ENCODE measurements around the gene RNF214.

RNF214 gene

DNA sequence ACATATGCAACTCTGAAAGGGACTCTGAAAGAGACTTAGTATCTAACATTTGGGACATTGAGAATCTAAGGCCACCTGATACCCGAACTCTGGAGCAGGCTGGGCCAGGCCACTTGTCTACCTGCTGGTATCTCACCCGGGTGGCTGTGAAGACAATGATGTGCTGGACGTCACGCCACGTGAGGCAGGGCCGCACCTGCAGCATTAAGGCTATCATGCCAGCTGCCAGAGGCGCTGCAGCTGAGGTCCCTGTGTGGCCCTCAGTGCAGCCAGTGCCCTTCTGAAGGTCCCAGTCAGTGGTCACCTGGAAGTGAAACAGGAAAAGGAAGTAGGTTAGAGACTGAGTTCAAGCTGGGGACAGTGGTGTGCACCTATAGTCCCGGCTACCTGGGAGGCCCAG, 13.0 kb upstream of the RNF214 start:
- no peaks in the 10 kb centered on the region for H3K4me1 ChIP-seq (ENCODE audit: control insufficient read depth, insufficient read depth, low read length)
- H3K27ac ChIP-seq (ENCODE audit: low read depth, low read length): no peak overlapping the region
- no peak overlapping the region for H3K4me3 ChIP-seq (ENCODE audit: low read depth, low read length)
- H3K9me3 ChIP-seq (ENCODE audit: control insufficient read depth, insufficient read depth, low read length): no peaks in the 10 kb centered on the region
- peaks cover 69% of the 10 kb centered on the region for H3K36me3 ChIP-seq (ENCODE audit: control insufficient read depth, insufficient read depth, low read length)
- no peak overlapping the region for H3K9ac ChIP-seq (ENCODE audit: low read depth, low read length)
- no peaks in the 10 kb centered on the region for H3K27me3 ChIP-seq (ENCODE audit: control insufficient read depth, insufficient read depth, low read length)

DNA sequence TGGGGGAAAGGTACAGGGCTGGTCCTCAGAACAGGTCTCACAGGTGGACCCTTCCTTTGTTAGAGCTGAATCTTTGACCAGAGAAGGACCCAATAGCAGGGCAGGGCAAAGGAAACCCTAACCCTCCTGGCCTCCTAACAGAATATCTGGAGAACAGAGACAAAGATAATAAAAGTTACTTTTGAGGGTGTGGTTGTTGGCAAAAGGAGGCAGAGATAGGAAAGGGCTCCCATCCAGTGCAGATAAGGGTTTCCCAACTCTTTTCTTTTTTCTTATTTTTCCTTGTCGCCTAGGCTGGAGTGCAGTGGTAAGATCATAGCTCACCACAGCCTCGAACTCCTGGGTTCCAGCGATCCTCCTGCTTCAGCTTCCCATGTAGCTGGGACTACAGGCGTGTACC, 12.5 kb upstream of the RNF214 start:
- Histone ChIP-seq H3K36me3 (ENCODE audit: control insufficient read depth, insufficient read depth, low read length) (peaks cover 70% of the 10 kb centered on the region), H3K9me3 (ENCODE audit: control insufficient read depth, insufficient read depth, low read length) (no peaks in the 10 kb centered on the region), H3K4me1 (ENCODE audit: control insufficient read depth, insufficient read depth, low read length) (no peaks in the 10 kb centered on the region), H3K27ac (ENCODE audit: low read depth, low read length) (no peak overlapping the region), H3K27me3 (ENCODE audit: control insufficient read depth, insufficient read depth, low read length) (no peaks in the 10 kb centered on the region), H3K4me3 (ENCODE audit: low read depth, low read length) (no peak overlapping the region), H3K9ac (ENCODE audit: low read depth, low read length) (no peak overlapping the region)

DNA sequence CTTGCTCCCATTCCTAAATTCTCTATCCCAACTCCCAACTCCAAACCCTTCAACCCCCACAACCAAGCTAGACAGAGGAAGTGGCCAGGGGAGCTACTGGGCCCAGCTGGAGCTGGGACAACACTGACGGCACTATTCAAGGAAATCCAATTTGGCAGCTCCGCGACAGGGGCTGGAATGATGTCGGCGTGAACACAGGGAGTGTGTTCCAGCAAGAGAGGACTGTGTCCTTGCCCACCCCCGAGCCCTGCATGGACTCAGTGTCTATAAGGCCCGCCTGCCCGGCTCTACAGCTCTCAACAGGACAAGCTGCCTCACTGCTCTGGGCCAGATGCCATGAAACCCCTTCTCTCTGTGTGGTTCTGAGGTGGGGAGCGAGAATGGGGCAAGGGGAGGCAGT, 11.9 kb upstream of the RNF214 start:
- no peak overlapping the region for H3K27ac ChIP-seq (ENCODE audit: low read depth, low read length)
- no peaks in the 10 kb centered on the region for H3K9me3 ChIP-seq (ENCODE audit: control insufficient read depth, insufficient read depth, low read length)
- no peak overlapping the region for H3K9ac ChIP-seq (ENCODE audit: low read depth, low read length)
- peaks cover 74% of the 10 kb centered on the region for H3K36me3 ChIP-seq (ENCODE audit: control insufficient read depth, insufficient read depth, low read length)
- H3K4me3 ChIP-seq (ENCODE audit: low read depth, low read length): no peak overlapping the region
- H3K27me3 ChIP-seq (ENCODE audit: control insufficient read depth, insufficient read depth, low read length): no peaks in the 10 kb centered on the region
- no peaks in the 10 kb centered on the region for H3K4me1 ChIP-seq (ENCODE audit: control insufficient read depth, insufficient read depth, low read length)

DNA sequence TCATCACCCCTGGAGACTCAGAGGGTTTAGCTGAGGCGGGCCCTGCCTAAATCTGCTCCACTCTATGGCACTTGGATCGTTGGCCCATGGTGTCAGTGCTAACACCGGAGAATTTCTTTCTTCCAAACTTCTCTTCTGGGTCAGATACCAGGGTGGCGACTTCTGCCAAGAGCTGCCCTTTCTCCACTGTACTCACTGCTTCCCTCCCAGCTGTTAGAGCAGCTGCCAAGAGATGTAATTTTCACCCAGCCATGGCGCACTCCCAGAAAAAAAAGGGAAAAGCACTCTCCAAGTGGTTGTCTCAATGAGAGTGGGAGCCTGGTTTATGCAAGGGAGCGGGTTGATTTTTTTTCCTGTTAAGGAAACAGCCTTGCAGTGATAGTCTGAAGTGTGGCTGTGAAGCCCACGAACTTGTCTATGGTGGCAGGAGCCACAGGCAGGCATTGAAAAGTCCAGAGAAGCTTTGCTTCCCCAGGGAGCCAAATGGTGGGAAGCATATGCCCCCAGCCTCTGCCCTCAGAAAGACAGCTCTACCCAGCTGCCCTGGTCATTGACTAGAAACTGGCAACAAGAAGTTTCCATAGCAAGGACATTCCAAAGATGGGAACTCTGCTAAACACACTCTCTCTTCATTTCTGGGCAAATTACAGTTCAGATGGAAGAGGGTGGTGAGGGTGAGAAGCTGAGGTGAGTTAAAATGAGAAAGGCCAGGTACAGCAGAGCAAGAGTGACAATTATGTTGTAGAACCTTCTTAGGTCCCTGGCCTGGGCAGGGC, 11.3 kb upstream of the RNF214 start:
- Histone ChIP-seq H3K36me3 (ENCODE audit: control insufficient read depth, insufficient read depth, low read length) (peaks cover 73% of the 10 kb centered on the region), H3K9ac (ENCODE audit: low read depth, low read length) (no peak overlapping the region), H3K27me3 (ENCODE audit: control insufficient read depth, insufficient read depth, low read length) (no peaks in the 10 kb centered on the region), H3K9me3 (ENCODE audit: control insufficient read depth, insufficient read depth, low read length) (no peaks in the 10 kb centered on the region), H3K4me1 (ENCODE audit: control insufficient read depth, insufficient read depth, low read length) (no peaks in the 10 kb centered on the region), H3K27ac (ENCODE audit: low read depth, low read length) (no peak overlapping the region), H3K4me3 (ENCODE audit: low read depth, low read length) (no peak overlapping the region)

DNA sequence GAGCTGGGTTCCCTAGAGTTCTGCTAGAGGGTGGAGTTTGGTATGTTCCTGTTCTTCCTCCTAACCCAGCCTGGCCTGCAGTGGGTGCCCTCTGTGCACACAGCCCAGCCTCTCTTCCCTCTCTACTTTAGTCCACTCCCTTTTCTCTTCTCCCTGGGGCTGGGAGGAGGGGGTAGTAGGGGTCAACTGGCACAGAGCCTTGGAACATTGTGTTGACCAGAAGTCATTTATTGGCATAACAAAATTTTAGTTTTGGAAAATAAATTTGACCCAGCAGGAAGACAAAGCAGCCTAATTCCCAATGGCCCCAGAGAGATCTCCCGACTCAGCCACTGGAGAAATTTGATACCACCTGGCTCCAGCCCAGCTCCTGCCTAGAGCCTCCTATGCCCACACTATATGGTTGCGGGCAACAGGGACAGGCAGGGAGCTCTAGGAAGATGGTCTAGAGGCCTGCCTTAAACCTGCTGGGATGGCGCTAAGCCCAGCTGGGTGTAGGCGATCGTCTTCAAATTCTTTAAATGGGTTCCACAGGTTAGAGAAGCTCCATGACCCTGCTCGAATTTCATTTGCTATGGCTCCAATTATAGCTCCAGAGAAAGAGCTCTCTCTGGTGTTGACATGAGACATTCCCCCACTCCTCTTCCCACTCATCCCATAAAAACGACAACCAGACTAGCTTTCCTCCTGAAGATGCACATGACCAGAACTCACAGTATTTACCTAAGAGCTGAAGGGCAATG, 10.5 kb upstream of the RNF214 start:
- Histone ChIP-seq H3K9ac (ENCODE audit: low read depth, low read length) (no peak overlapping the region), H3K4me3 (ENCODE audit: low read depth, low read length) (no peak overlapping the region), H3K36me3 (ENCODE audit: control insufficient read depth, insufficient read depth, low read length) (peaks cover 73% of the 10 kb centered on the region), H3K27ac (ENCODE audit: low read depth, low read length) (no peak overlapping the region), H3K27me3 (ENCODE audit: control insufficient read depth, insufficient read depth, low read length) (no peaks in the 10 kb centered on the region), H3K4me1 (ENCODE audit: control insufficient read depth, insufficient read depth, low read length) (no peaks in the 10 kb centered on the region), H3K9me3 (ENCODE audit: control insufficient read depth, insufficient read depth, low read length) (no peaks in the 10 kb centered on the region)

DNA sequence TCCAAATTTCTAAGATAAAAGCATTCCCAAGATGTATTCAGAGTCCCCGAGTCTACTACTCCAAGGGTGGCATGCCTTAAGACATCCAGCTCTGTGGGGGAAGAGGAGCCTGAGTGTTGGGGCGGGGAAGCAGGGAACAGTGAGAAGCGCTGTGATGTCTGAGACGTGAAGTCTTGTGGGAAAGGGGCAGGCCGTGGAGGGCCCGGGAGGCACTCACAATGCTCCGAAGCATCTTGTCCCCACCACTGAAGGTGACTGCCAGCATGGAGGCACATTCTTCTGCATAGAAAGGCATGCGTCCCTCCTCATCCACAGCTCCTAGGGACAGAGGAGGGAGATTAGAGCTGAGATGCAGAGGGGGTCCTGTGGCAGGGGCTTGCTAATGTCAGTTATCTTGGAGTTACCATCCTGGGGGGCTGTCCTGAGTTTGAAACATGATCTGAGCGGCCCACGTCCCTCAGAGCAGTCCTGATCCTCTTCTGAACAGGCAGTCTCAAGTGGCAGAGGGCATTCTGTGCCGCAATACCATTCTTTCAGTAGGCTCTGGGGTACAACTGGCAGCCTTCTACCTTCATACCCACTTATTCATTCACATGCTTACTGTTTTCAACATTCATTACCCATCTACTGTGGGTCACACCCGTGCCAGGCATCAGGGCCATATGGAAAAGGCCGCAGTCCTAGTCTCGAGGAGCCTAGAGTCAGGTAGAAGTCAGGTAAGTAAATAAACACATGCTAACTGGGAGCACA, 9.3 kb upstream of the RNF214 start:
- H3K9ac ChIP-seq (ENCODE audit: low read depth, low read length): no peak overlapping the region
- peaks cover 73% of the 10 kb centered on the region for H3K36me3 ChIP-seq (ENCODE audit: control insufficient read depth, insufficient read depth, low read length)
- no peak overlapping the region for H3K27ac ChIP-seq (ENCODE audit: low read depth, low read length)
- H3K4me3 ChIP-seq (ENCODE audit: low read depth, low read length): no peak overlapping the region
- H3K27me3 ChIP-seq (ENCODE audit: control insufficient read depth, insufficient read depth, low read length): no peaks in the 10 kb centered on the region
- no peaks in the 10 kb centered on the region for H3K9me3 ChIP-seq (ENCODE audit: control insufficient read depth, insufficient read depth, low read length)
- H3K4me1 ChIP-seq (ENCODE audit: control insufficient read depth, insufficient read depth, low read length): no peaks in the 10 kb centered on the region

DNA sequence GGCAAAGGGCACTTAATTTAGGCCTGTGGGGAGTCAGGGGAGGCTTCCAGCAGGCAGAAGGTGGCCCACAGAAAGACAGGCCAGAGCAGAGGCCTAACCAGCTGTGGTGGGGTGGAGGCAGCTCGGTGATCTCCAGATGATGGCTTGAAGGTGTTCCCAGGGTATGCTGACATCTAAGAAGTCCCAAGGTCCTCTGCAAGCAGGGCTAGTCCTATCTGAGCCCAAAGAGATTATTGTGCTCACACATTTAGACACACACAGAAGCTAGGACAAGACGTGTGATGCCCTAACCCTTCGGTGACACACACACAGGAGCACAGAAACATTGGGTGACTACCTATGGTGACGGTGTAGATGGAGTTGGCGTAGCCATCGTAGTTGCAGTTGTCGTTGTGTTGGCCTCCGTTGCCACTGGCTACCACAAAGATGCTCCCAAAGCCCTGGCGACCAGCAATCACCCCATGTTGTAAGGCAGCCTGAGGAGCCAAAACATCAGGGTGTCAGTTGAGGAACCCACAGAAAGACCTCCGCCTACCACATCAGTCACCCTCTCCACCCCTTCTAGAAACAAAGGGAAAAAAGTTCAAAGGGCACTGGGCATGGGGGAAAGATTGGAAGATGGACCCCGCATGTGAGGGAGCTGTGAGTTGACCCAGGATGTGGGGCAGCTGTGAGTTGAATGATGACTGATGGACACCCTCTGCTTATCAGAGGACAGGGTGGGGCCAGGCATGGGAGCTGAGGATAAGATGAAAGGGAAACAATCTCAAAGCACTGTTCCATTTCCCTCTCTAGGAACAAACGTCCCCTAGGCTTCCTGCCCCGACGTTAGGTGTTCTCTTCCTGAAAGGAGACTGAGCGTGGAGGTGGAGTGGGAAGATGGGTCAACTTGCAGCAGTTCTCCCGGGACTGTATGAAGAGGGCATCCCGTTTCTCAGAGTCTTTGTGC, 8.5 kb upstream of the RNF214 start:
- Histone ChIP-seq H3K4me1 (ENCODE audit: control insufficient read depth, insufficient read depth, low read length) (no peaks in the 10 kb centered on the region), H3K27me3 (ENCODE audit: control insufficient read depth, insufficient read depth, low read length) (no peaks in the 10 kb centered on the region), H3K27ac (ENCODE audit: low read depth, low read length) (no peak overlapping the region), H3K4me3 (ENCODE audit: low read depth, low read length) (no peak overlapping the region), H3K9me3 (ENCODE audit: control insufficient read depth, insufficient read depth, low read length) (no peaks in the 10 kb centered on the region), H3K9ac (ENCODE audit: low read depth, low read length) (no peak overlapping the region), H3K36me3 (ENCODE audit: control insufficient read depth, insufficient read depth, low read length) (peaks cover 71% of the 10 kb centered on the region)

DNA sequence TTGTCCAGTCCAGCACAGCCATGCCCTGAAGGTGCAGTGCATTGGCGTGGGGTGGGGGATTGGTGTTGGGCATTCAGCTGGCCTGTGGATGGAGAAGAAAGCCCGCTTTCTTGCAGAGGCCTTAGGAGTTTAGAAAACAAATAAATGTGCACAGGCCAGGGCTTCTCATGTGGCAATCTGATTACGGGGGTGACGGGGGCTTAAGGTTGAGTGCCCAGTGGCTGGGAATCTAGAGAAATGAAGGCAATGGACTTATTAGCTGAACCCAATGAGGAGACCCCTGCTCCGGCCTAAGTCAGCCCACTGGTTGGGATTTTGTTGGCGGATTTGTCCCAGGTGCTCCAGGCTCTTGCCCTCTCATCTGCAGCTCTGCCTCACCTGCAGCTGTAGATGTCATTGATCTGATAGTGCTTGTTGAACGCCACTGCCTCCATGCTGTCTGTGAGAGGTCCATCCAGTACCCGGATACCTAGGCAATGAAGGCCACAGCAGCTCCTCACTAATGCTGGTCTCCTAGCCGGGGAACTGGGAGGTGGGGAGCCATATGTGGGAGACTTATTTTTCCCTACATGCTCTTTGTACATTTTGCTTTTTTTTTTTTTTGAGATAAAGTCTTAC, 6.8 kb upstream of the RNF214 start:
- Histone ChIP-seq H3K36me3 (ENCODE audit: control insufficient read depth, insufficient read depth, low read length) (peaks cover 76% of the 10 kb centered on the region), H3K27me3 (ENCODE audit: control insufficient read depth, insufficient read depth, low read length) (no peaks in the 10 kb centered on the region), H3K4me3 (ENCODE audit: low read depth, low read length) (no peak overlapping the region), H3K9me3 (ENCODE audit: control insufficient read depth, insufficient read depth, low read length) (no peaks in the 10 kb centered on the region), H3K4me1 (ENCODE audit: control insufficient read depth, insufficient read depth, low read length) (no peaks in the 10 kb centered on the region), H3K9ac (ENCODE audit: low read depth, low read length) (no peak overlapping the region), H3K27ac (ENCODE audit: low read depth, low read length) (no peak overlapping the region)

DNA sequence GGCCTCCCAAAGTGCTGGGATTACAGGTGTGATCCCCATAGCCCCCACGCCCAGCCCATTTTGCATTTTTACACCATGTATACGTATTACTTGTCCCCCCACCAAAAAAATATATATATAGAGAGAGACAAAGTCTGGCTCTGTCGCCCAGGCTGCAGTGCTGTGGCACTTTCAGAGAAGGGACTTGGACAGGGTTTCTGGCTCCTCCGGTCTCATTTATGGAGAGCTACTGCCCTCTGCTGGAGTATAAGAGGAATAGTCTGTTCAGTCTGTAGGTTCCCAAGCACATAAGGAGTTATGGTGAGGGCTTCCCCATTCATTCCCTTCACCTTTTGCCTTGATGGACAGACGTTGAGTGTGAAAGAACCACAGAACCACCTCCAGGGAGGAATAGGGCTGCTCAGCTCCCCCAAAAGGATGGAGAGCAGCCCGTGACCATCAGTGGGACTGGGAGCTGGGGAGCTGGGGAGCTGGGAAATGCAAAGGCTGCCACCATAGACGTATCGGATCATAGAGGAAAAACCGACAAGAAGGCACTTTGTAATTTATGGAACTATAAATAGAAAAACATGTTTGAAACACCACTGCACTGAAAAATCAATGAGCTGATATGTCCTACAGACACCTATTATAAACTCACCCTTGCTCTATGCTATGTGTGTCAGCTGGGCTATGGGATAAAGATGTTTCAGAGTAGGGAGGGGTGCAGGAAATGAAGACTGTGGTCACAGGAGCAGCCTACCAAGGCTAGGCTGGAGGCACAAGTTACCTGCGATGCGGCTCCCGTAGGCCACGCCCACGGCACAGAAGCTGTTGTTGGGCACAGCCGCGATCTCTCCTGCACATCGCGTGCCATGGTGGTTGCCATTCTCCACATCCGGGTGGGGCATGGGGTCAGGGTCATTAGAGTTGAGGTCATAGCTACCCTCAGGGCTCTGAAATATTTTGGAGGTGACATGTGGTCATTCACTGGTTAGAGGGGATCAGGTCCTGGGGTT, 5.8 kb upstream of the RNF214 start:
- peaks cover 65% of the 10 kb centered on the region for H3K36me3 ChIP-seq (ENCODE audit: control insufficient read depth, insufficient read depth, low read length)
- peaks cover 3% of the 10 kb centered on the region for H3K4me1 ChIP-seq (ENCODE audit: control insufficient read depth, insufficient read depth, low read length)

More for the DNA sequence above, 5.8 kb upstream of the RNF214 start:
- Histone ChIP-seq H3K9me3 (ENCODE audit: control insufficient read depth, insufficient read depth, low read length) (no peaks in the 10 kb centered on the region), H3K27ac (ENCODE audit: low read depth, low read length) (no peak overlapping the region), H3K9ac (ENCODE audit: low read depth, low read length) (no peak overlapping the region), H3K4me3 (ENCODE audit: low read depth, low read length) (no peak overlapping the region), H3K27me3 (ENCODE audit: control insufficient read depth, insufficient read depth, low read length) (no peaks in the 10 kb centered on the region)
